GM18498 (cell line): ENCODE results near the gene TRAM2.

ENCODE experiments used
- ATAC-seq: cut with Tn5 transposase; IDR thresholded peaks from one replicate; pipeline ENCODE4 v1.9.1; 2021; ENCODE audit warnings: mild to moderate bottlenecking, moderate library complexity; ENCODE audit not compliant: unreplicated experiment

The TRAM2 gene

GRCh38 chr6:52595000-52595795 is 18.3 kb upstream of the TRAM2 start:
- peak; percentile 70 for ATAC-seq

DNA sequence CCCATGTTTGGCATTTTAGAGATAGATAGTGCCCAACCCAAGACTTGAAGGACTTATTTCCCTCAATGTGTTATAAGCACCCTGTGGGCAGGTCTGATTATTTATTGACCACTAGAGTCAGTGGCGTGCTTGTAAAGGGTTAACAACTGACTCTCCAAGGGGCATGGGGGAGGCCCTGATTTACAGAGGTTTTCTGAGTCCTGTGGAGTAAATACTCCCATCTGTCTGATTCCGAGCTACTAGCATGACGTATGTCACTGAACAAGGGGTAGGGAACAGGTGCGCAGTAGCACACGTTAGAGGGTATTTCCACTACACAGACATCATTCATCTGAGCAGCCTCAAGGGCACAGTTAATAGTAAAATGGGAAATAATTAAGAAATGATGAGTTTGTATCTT is 17.4 kb upstream of the TRAM2 start:
- ATAC-seq = no peak

GRCh38 chr6:52591832-52592231 is 15.0 kb upstream of the TRAM2 start:
- ATAC-seq = no peak

DNA sequence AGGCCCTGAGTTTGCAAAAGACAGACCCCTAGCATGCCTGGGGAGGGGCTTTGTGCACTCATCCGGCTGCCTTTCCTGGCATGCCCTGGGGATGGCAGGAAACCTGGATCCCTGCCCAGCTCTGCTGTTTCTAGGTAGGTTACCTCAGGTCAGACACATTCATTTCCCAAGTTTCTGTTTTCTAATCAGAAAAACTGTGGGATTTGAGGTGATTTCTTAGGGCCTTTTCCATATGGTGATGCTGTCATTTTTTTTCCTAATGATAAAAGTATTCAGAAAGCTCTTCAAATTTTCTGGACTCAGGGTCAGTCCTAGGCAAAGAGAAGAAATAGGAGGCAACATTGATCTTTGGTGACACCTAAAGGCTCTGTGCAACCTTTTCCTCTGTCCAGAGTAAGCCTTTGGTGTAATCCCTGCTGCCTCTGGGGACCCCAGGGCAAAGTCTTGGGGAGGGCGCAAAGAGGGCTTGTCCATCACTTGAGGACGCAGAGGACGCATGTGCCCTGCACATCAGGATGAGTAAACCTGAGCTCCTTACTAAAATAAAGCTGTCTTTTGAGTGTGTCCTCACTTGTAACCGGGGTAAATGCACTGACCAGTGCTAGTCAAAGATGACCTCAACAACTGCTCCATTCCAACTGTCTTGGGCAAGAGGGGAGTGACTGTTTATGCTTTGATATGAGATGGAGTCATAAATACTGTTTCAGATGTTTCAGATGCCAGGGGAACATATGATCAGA is 13.5 kb upstream of the TRAM2 start:
- ATAC-seq = no peak

DNA sequence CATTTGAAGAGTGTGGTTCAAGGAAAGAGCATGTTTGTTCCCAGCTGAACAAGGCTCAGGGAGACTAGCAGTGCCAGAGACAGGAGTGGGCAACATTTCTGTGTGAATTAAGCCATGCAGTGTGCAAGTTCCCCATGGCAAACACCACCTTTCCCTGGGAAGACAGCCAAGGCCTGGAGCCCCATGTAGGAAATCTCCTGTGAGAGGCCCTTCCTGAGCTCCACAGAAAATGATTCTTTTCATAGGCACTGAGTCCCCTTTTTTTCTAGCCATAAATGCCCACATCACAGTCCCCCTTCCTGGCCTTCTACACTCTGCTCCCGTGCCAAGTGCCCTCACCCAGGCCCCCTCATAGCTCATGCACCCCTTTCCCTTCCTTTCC is 11.8 kb upstream of the TRAM2 start:
- ATAC-seq = no peak

DNA sequence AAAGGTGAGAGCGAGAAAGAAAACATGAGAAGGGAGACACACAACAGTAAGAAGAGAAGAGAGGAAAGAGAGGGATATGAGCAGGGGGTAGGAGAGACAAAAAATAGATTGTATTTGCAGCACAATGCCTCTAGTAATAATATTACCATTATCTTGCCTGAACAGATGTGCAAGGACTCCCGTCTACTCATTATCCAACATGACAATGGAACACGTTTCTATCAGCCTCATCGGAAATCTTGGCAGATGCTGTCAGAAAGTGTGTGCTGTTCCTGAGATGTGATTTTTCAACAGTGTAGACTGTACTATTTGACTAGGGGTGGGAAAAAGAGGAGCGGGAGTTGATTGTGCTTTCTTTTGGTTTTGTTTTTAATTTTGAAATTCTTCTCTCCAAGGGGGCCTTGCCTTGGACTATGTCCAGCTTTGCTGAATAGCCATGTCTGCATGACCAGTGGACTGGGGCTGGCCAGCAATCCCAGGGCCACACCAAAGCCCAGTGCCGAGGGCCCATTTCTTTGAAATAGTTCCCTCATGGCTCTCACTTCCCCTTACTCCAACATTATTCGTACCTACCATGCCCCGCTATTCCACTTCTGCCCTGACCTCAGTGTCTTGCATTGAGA is 11.3 kb upstream of the TRAM2 start:
- no peak for ATAC-seq

DNA sequence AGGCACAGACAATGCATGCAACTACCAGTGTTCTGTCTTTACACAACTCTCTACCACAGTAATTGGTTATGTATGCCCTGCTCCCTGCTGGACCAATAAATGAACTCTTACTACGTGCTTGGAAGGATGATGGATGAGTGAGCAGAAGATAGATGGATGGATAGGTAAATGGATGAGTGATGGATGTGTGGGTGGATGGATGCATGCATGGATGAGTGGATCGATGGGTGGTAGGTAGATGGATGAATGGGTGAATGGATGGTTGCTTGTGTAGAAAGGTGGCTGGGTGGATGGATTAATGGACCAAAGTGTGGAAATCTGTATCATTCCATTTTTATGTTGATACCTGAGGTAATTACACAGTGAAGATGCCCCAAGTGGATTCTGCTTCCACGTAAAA is 10.1 kb upstream of the TRAM2 start:
- ATAC-seq = no peak

- ATAC-seq = no peak
Measured at GRCh38 chr6:52584203-52584602, 7.3 kb upstream of the TRAM2 start.

GRCh38 chr6:52582996-52583395 is 6.1 kb upstream of the TRAM2 start:
- no peak for ATAC-seq

GRCh38 chr6:52582446-52582845 is 5.6 kb upstream of the TRAM2 start:
- no peak for ATAC-seq

- no peak for ATAC-seq
Measured at GRCh38 chr6:52580905-52581304, 4.0 kb upstream of the TRAM2 start.

DNA sequence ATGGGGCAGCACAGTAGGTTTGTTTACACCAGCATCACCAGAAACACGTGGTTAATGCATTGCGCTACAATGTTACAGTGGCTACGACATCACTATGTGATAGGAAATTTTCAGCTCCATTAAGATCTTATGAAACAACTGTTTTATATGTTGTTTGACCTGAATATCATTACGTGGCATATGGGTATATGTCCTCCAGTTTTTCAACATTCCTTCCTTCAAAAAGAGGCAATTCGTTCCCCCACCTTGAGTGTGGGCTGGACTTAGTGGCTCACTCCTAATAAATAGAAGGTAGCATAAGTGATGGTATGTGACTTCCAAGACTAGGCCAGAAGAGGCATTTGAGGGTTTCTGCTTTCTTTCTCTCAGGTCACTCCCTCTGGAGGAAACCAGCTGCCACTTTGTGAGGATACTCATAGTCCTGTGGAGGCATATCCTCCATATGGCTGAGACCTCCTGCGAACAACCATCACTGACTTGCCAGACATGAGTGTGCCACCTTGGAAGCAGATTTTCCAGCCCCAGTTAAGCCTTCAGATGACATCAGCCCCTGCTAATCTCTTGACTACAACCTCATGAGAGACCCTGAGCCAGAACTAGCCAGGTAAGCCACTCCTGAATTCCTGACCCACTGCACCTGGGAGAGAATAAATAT is 2.3 kb upstream of the TRAM2 start:
- ATAC-seq = no peak

DNA sequence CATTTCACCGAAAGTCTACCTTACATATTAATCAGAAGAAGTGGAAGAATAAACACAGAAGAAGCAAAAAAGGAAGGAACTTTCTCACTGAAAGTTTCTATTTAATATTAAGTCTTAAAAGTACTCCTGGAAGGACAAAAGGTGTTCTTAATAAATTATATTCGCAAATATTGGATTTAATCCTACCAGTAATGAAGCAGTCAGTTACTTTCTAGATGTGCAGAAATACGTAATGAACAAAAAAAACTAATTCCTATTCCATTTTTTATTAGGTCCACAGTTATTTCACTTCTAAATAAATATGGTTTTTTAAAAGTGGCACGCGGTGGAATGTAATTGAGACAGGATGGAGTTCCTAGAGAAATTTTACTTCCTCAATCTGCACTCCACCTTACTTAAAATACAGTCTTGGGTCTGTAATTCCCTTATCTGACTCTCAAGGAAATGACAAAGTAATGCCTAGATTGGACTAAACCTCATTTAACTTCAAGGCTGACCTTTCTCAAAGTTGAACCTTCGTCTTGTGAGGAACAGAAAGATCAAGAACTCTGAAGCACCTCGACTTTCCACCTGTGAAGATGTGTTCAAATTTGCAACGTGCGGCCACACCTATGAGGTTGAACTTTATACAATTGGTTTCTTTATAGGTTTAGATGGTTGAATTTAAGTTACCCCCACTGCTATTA is 1.1 kb upstream of the TRAM2 start:
- no peak for ATAC-seq

DNA sequence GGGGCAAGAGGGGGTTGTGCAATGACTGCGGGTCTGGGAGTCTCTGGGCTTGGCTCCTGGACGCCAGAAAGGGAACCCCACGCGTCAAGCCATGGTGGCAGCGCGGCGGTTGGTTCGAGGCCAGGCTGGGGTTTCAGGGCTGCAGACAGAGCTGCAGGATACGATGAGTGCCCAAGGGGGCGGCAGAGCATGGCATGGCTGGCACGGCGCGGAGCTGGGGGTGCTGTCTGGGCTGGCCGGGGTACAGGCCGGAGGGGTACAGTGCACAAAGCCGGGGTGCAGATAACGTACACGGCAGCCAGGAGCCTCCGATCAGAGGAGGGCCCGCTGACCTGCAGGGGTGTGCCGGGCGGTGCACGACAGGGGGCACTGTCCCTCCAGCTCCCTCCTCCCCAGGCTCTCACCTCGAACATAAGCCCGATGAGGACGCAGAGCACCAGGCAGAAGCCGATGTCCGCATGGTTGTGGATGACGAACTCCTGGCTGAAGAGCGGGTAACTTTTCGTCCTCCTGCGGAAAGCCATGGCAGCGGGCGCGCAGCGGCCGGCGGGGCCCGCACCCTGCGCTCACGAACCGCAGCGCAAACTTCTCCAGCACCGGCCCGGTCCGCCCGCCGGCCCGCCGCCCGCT is 353 bp downstream of the TRAM2 start:
- peak; percentile 57 for ATAC-seq

DNA sequence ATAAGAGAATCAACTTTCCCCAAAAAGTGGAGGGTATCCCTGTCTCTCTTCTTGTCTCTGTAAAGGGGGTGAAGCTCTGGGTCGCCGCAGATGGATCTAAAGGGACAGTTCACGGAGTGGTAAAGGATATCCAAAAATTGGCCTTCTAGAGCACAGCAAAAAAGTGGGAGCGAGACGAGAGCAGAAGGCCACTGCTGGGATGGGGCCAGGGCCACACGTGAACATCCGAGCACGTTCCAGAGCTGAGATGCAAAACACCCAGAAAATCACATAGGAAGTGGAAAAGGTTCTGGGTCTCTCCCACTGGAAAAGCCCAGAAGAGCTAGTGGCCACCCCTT is 837 bp downstream of the TRAM2 start:
- ATAC-seq = no peak

DNA sequence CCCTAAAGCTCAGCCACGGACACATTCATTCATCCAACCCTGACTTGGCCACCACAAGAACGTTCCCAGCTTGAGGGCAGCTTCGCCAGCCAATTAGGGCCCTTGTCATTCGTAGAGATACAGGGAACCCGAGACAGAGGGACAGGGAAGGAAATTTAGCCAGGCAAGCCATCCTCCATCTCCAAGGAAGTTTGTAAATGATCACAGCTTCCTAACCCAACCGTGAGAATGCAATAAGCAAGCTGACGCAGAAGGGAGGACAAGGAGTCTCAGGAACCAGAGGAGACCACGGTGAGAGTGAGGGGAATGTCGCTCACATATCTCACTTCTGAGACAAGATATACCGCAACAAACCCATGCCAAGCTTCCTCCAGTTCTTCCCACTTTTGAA is 1.4 kb downstream of the TRAM2 start:
- no peak for ATAC-seq

DNA sequence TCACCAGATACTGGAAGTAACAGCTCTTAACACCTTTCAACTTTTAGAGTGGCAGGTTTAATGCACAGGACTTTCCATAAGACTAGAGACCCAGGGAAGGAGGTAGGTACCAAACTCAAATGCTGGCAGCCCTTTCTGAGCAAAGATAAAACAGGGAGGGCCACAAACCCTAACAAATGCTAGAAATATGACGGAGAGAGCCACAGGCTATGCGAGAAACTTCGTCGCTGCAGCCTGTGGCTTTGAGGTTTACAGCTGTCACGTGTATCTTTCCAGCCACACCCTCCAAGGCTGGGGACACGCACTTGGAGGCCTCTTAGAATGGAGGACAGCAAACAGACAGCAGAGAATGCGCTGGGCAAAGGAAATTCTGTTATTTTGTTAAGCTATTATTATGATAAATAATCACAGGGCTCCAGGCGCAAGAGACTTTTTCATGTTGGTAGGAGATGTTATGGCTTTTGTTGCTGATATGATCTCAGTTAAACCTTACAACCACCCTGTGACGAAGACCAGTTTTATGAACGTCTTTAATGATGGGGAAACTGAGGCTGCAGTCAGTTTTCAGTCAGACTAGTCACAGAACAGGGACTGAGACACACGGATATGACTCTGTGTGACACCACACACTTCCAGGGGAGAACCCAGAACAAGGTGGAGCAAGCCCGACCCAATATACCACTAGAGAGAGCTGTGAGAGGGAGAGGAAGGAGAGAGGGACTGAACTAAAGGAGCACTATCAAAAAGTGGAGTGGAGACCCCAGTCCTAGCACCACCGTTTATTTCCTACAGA is 2.0 kb downstream of the TRAM2 start:
- ATAC-seq = peak; percentile 50

- ATAC-seq = no peak
Measured at GRCh38 chr6:52573295-52573694, 3.6 kb downstream of the TRAM2 start.

GRCh38 chr6:52572536-52572935 is 4.3 kb downstream of the TRAM2 start:
- ATAC-seq = no peak
